HCEC 1CT (cell line): ENCODE results near the gene CASR.
"Not testable (repeated sequence)": the region's sequence is repeated elsewhere in the genome, so short reads cannot be mapped to it uniquely, and the experiment has no call there.

Source experiments
- DNase-seq: peaks from one replicate; pipeline ENCODE4 v3.0.0-alpha.2; 2017

The CASR gene

DNA sequence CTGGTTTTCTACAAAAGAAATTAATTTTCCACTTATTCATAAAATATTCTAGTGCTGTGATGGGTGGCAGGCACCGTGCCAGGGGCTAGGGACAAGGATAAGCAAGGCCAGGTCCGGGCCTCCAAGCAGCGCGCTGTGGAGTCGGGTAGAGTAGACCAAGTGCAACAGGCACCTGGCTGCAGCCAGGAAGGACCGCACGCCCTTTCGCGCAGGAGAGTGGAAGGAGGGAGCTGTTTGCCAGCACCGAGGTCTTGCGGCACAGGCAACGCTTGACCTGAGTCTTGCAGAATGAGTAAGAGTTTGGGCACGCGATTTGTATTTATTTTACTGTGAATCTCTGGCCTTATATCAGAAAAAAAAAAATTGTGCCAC is at the start of gene CASR:
CASR (plus strand) TSS at position 148 of the 372 bp plus-strand sequence. CDS start 70,522 bp downstream, outside the sequence.
- no peak for DNase-seq

GRCh38 chr3:122146466-122146865 is 37.0 kb upstream of the CASR start:
- DNase-seq, result no peak

GRCh38 chr3:122148941-122149627 is 34.4 kb upstream of the CASR start:
- no peak for DNase-seq

GRCh38 chr3:122151480-122151879 is 32.0 kb upstream of the CASR start:
- DNase-seq, result peak; percentile 46

- not testable (repeated sequence) for DNase-seq
Observed at GRCh38 chr3:122164983-122165382, 18.5 kb upstream of the CASR start.

DNA sequence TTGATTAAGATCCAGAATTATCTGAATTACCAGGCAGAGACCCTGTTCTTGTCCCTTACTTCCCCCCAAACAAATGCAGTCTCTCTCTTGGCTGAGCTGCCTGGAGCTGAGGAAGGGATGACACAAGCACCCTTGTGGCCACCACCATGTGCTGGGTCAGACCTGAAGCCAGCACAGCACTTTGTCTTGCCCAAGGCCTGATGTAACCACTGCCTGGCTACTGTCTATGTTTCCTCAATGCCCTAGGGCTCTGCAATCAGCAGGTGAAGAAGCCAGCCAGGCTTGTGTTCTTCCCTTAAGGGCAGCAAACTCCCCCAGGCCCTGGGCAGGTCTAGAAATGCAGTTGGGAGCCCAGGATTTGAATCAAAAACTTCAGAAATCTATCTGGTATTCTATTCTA is 15.8 kb upstream of the CASR start:
- no peak for DNase-seq

DNA sequence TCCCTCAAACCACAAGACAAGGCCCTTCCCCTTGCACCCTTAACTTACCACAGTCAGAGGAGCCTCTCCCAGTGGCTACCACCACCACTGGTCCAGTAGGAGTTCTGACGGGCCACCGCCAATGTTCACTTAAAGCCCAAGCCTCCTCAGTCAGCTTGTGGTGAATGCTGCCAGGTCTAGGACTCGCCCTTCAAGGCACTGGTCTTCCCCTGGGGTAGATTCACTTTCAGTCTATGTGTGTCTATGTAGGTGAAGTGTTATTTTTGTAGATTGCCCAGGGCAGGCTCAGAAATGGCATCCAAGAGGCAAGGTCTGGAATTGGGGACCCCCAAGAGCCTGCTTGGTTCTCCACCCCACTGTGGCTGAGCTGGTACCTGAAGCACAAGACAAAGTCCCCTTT is 15.4 kb upstream of the CASR start:
- DNase-seq, result no peak

GRCh38 chr3:122169911-122170310 is 13.6 kb upstream of the CASR start:
- DNase-seq, result no peak

GRCh38 chr3:122171361-122171760 is 12.1 kb upstream of the CASR start:
- DNase-seq, result not testable (repeated sequence)

DNA sequence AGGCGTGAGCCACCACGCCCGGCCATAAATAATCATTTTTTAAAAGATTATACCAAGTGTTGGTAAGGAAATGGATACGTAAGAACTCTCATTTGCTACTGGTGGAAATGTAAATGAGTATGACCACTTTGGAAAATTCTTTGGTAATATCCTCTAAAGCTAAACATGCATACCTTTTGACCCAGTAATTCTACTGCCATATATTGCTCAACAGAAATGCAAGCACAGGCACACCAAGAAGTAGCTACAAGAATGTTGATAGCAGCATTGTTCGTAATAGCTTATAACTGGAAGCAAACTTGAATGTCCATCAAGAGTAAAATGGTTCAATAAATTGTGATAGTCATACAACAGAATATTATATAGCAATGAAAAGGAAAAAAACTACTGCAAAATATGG is 4.8 kb upstream of the CASR start:
- DNase-seq, result no peak

DNA sequence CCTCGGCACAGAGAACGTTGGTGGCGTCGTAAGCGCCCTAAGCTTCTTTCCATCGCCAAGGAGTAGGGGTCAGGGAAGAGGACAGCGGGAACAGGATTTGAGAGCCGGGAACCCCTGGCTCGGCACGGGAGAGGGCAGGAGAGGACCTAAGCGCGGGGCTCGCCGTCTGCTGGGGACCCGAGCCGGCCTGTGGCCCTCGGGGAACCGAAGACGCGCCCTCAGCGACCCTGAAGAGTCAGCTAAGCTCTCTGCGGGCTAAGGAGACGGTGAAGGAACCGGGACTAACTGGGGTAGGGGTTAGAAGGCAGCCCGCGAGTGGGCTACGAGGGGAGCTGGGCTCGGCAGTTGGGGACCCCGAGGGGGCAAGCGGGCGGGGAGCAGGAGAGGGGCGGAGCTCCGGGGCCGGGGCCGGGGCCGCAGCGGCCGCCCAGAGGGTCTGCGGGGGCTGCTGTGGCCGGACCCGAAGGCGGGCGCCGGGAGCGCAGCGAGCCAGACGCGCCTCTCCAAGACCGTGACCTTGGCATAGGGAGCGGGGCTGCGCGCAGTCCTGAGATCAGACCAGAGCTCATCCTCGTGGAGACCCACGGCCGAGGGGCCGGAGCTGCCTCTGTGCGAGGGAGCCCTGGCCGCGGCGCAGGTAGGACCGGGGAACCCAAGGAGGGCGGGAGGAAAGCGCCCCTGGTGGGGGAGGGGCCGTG is 574 bp downstream of the CASR start:
- DNase-seq, result no peak

DNA sequence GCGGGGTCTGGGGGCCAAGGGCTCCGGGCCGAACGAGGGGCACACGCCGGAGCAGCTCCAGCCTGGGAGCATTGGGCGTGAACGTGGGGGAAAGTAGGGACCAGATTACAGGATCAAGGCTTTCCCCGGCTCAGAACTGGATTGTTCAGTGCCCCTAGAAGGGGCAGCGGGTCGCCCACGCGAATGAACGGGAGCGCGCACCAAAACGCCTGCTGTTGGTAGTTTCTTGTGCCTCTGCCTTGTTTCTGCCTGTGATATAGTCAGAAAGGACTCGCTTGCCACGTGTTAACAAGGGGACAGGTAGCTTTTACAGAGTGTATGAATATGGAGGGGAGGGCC is 1.1 kb downstream of the CASR start:
- DNase-seq, result no peak

DNA sequence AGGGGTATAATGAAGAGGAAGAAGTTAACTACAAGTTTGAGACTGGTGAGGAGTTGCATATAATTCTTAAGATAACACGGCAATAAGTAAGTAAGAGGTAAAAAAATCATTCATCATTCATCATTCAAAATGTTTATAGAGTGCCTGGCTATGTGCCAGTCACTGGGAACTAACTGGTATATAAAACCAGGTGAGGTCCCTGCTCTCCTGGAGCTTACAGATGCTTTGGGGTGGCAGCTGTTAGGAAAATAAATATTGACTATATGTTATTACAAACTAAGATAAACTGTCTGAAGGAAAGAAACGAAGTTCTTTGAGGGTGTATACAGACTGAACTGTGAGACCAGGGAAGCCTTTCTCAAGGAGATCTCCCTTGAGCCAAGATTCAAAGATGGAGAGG is 2.9 kb downstream of the CASR start:
- DNase-seq, result no peak

DNA sequence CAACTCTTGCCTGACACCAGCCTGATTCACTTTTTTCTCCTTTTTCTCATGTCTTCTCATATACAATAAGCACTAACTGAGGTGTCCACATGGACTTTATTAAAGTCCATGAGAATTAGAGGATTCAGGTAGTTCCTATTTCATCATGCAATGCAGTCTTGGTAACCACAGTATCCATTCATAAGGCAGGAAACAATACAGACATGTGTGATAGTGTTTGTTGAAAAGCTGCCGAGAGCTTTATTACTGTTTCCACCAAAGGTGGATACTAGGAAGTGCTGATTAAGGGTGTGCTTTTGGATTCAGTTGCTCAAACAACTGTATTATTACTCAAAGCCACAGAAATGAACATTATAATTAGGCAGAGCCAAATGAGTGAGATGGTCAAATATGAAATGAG is 5.3 kb downstream of the CASR start:
- DNase-seq, result no peak

- DNase-seq, result no peak
Observed at GRCh38 chr3:122189357-122189756, 5.9 kb downstream of the CASR start.

GRCh38 chr3:122190525-122190924 is 7.1 kb downstream of the CASR start:
- no peak for DNase-seq

GRCh38 chr3:122198966-122199365 is 15.5 kb downstream of the CASR start:
- DNase-seq, result no peak

DNA sequence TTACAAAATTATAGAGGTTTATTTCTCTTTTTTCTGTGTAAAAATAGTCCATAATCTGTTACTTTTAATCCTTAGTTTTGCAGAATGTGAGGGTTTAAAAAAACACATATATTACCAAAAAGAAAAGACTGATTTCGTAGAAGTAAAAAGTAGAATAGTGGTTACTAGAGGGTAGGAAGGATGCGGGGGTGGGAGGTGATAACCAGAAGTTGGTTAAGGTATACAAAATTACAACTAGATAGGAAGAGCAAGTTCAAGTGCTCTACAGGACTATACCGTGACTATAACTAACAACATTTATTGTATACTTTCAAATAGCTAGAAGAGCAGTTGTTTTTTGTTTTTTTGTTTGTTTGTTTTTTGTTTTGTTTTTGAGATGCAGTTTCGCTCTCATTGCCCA is 16.1 kb downstream of the CASR start:
- DNase-seq, result no peak

DNA sequence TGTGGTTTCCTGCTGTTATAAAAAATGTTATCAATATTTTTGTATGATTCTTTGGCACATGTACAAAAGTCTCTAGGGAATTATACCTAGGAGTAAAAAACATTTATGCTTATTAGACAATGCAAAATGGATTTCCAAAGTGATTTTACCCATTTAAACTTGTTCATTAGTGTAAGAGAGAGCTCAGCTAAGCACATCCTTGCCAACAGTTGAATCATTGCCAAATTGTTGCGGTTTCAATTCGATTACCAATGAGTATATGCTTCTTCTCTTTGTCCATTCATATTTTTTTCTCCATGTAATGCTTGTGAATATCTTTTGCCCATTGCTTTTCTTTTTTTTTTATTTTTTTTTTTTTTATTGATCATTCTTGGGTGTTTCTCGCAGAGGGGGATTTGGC is 17.2 kb downstream of the CASR start:
- DNase-seq, result no peak

- DNase-seq, result not testable (repeated sequence)
Observed at GRCh38 chr3:122201476-122201875, 18.0 kb downstream of the CASR start.

GRCh38 chr3:122208579-122208978 is 25.1 kb downstream of the CASR start:
- no peak for DNase-seq

DNA sequence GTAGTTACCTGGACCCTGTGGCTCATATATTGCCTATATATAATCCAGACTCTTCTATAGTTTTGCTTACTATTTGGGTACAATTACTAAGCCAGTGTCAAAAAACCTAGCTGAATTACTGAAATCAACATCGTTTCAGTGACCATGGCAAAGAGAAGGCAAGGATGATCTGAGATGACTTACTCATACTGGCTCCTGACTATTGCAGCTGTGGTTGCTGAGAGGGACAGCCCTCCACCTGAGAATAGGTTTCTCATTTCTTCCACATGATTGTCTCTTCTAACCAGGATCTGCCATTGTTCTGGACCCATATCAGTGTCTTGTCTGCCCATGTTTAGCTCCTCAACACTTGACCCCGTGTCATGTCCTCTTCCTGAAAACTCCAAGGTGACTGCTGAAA is 30.2 kb downstream of the CASR start:
- DNase-seq, result no peak

- DNase-seq, result no peak
Observed at GRCh38 chr3:122214711-122215110, 31.2 kb downstream of the CASR start.

DNA sequence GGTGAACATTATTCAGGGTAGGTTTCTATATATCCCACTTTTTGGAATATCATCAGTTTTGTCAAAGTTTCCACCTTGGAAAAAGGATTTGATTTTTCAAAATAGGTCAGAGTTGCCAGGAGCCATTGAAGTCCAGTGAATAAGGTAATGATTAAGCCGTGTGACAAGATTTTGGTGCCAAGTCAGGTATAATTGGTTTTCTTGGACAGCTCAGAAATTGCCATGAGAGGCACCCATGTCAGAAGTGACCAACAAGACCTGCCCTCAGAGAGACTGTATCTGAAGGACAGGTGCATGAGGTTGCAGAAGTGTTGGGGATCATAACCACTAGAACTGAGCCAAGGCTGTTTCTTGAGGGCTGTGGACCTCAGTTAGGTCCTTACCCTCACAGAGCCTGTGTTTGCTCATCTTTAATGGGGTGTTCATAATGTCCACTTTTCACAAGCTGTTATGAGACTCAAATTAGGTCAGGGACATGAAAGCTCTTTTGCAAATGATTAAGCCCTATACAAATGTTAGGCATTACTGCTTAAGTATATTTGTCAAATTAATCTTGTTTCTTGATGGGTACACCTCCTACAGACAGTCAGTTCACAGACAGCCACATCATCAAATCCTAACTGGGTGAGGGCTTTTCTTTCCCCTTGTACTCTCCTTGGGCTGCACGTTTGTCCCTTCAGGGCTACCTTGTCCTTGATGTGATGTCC is 32.3 kb downstream of the CASR start:
- no peak for DNase-seq
